Activated CD4-positive, CD25-positive, alpha-beta regulatory T cell (primary cell): ENCODE measurements around the gene DDX10.

Experiments used
- DNase-seq, 4 experiments: peaks; one replicate each; lab custom pipeline; 2025; lab: John Stamatoyannopoulos, UW

The DDX10 gene

DNA sequence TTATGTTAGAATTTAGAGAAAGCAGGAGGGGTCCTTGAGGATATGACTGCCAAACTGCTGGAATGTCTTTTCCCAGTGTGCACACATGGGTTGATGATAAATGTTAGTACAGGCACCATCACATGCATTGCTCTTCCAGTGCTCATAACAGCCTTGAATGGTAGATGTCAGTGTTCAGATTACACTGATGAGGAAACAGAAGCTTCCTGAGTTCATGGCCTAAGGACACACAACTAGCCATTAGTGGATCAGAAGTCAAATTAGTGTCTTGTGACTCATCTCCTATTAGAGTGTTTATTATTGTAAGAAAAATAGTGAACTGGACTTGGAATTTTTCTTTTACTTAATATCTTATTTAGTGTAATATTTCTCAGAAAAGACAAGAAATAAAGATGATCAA is 241.5 kb downstream of the DDX10 start:
- DNase-seq, result no peak

DNA sequence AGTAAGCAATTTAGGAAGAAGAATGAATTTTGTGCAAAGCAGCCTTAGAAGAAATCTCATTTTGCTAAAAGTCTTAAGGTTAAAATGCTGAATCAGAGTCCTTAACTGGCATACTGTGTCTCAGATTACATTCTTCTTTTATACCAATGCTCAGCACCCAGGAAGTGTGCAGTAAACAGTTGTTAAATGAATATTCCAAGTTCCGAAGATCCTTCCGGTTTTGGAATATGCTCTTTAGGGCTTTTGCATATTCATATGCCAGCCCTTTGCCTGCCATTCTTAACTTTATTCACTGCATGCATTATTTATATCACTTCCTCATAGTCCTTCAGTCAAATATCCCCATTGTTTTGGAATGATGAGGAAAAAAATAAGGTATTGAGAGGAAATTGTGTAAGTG is 242.0 kb downstream of the DDX10 start:
- no peak for DNase-seq

DNA sequence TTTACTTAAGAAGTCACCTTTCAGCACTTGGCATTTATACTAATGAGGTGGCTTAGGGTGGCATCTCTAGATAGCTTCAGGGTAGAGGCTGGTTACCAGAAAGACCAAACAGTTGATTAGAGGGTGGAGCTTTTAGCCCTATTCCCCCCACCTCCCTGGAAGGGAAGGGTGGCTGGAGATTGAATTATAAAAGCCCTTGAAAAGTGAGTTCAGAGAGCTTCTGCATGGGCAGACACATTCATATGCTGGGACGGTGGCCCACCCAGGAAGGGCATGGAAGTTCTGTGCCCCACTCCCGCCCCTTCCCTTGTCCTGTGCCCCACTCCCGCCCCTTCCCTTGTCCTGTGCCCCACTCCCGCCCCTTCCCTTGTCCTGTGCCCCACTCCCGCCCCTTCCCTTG is 244.2 kb downstream of the DDX10 start:
- DNase-seq, result no peak

DNA sequence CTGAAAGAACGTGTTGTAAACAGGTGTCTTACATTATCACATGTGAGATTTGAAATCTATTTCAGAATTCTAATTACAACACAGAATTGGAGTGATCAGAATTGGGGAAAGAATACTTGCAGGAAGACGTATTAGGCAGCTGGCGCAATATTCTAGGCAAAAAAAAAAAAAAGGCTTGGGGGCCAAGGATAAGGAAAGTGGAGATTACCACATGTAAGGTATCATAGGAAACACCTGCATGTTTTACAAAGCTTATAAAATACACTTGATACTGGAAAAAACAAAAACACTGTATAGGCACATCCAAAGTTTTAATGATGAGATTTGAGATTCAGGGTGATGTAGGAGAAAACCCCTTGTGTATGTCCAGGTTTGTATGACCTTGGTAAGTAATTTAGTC is 245.1 kb downstream of the DDX10 start:
- no peak for DNase-seq

DNA sequence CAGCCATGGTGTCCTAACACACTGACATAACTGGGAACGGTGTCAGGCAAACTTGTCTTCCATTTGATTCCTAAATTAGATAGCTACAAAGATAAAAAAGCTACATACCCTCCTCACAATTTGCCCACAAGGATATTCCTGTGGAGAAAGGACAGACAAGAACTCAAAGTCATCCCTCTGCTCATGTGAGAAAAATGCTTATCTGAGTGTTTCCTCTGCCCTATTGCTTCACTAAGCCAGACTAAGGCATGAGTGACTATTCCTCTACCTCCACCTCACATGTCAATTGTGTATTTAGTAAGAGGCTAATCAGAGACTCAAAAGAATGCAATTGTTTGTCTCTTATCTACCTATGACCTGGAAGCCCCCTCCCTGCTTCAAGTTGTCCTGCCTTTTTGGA is 247.7 kb downstream of the DDX10 start:
- DNase-seq, result no peak

DNA sequence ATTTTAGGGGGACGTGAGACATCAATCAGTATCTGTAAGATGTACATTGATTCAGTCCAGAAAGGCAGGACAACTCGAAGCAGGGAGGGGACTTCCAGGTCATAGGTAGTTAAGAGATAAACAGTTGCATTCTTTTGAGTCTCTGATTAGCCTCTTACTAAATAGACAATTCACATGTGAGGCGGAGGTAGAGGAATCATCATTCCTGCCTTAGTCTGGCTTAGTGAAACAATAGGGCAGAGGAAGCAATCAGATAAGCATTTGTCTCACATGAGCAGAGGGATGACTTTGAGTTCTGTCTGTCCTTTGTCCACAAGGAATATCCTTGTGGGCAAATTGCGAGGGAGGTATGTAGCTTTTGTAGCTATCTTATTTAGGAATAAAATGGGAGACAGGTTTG is 248.3 kb downstream of the DDX10 start:
- no peak for DNase-seq

DNA sequence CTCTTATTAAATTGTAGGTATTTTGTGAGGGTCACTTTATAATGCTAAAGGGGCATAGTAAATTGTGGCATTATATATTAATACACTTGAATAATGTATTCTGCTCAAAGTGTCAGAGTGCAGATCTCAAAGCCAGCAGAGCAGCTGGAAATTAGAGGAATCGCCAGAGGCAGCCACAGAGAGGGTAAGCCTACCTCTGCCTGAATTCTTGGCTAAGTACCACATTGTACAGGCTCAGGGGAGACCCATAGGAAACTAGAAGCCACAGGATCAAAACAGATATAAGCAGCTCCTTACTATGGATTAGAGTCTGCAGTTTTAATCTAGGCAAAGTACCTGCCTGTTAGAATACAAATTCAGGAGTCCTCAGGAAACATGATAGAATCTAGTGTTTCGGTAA is 249.3 kb downstream of the DDX10 start:
- DNase-seq, result no peak

DNA sequence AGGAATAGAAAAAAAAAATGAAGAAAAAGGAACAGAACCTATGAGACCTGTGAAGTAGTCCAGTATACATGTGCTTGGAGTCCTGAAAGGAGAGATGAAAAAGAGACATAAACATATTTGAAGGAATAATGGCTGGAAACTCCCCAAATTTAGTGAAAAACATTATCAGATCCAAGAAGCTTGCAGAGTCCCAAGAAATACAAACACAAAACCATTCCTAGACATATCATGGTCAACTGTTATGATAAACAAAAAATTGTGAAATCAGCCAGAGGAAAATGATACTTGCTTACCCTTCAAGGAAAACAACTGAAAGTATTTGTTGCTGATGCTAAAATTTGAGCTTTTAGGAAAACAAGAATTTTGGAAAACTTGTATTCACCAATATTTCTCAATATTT is 250.1 kb downstream of the DDX10 start:
- no peak for DNase-seq

DNA sequence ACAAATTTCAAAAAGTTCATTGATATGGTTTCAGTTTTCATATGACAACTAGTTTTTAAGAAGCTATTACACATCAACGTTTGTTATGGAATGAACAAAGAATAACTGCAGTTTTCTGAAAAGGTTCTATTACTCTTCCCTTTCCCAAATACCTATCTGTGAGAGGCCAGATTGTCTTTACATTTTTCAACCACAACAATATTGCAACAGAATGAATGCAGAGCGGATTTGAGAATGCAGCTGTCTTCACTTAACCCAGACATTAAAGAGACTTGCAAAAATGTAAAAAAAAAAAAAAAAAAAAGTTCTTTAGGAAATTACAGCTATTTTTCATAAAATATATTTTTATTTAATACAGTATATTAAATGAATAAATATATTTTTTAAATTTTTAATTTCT is 250.8 kb downstream of the DDX10 start:
- DNase-seq, result no peak

DNA sequence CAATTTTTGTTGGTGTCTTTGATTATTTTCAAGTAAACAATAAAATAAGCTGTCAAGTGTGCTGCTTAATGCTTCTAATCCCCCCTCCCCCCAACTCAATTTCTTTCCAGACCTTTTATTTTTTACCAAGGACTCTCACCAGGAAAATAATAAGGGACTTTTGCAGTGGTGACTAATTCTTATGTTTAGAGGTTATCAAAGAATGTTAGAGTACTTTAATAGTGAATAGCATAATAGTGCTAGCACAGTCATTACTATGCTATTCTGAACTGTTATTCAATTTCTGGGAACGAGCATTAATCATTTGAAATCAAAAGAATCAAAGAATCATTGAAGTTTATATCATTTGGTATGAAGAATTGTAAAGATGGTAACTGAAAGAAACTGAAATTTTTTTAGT is 251.4 kb downstream of the DDX10 start:
- DNase-seq, result no peak

DNA sequence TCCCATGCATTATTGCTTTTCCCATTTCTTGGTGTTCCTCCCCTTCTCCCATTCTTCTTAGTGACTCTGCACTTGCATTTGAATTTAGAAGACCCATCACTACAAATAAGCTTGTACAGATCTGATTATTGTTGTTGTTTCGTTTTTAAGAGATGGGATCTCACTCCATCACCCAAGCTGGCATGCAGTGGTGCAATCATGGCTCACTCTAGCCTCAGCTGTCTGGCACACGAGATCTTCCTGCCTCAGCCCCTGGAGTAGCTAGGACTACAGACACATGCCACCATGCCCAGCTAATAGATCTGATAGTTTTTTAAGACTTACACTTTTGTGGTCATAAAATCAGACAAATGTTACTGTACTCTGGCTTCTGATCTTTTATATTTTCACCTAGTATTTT is 252.1 kb downstream of the DDX10 start:
- DNase-seq, result no peak

DNA sequence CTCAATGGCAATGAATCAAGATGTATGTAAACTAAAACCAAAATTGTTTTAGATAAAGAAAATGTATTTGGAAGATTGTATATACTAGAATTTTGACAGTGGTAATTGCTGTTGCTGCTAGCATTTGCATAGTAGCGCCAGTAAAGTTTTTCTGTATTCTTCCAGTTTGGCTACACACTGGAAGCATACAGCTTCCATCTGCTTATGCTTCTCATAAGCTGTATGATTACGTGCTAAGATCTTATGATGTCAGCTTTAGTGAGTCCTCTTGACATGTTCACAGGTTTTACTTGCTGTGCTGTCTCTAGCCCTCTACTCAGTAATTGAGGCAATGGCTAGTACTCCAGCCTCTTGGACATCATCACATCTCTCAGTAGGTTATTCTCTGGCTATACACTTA is 256.3 kb downstream of the DDX10 start:
- no peak for DNase-seq

DNA sequence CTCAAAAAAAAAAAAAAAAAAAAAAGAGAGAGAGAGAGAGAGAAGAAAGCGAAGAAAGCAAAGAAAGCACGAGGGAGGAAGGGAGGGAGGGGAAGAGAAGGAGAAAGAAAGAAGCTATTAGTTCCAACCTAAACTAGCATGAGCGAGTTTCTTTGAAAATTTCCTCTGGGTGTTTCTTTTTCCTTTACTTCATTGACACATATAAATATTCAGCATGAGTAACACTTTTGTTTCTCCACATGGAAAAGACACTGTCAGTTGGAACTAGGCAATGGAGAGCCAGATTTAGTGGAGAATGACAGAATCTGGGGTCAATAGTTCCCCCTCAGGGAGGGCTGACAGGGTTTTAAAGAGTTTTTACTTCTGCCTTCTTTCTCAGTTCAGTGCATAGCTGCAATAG is 257.4 kb downstream of the DDX10 start:
- no peak for DNase-seq

DNA sequence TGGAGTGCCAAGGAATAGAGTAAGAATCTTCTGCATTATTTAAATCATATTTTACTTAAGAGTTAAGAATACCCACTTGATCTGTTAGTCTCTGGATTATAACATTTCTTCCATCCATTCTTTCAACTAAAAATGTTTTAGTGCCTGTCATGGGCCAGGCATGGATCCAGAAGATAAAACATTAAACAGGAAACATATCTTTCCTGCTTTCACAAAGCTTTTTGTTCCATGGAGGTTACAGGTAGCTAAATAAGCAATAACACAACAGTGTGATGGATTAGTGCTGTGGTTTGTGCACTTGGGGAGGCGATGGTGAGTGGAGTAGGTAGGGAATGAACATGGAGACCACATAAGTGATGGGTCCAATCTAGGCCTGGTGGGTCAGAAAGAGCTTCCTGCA is 258.5 kb downstream of the DDX10 start:
- DNase-seq, result no peak

DNA sequence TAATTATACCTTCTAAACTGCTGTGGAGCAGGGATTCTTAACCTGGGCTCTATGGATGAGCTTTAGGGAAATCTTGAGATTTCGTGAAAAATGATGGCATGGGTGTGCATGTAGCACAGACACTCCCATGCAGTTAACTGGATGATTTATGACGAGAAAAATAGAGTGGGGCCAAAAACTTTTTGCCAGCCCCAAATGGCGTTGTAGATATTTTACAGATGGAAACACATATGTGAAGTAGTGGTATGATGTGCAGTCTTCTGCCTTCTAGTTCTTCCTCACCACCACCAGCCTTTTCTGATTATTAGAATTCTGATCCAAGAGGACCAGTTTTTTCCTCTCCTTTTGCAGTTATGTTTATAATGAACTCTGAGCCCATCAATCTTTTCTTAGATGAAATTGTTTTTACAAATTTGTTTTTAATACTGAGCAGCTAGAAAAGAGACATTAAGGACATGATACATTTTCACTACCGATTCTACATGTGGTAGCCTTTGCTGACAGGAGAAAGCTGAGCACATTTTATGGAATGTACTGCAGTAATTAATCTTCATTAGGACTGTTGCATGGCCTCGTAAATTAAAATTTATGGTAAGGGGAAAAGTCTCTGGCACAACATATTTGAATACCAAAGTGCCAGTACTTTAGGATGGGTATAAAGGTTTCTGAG is 261.4 kb downstream of the DDX10 start:
- no peak for DNase-seq

DNA sequence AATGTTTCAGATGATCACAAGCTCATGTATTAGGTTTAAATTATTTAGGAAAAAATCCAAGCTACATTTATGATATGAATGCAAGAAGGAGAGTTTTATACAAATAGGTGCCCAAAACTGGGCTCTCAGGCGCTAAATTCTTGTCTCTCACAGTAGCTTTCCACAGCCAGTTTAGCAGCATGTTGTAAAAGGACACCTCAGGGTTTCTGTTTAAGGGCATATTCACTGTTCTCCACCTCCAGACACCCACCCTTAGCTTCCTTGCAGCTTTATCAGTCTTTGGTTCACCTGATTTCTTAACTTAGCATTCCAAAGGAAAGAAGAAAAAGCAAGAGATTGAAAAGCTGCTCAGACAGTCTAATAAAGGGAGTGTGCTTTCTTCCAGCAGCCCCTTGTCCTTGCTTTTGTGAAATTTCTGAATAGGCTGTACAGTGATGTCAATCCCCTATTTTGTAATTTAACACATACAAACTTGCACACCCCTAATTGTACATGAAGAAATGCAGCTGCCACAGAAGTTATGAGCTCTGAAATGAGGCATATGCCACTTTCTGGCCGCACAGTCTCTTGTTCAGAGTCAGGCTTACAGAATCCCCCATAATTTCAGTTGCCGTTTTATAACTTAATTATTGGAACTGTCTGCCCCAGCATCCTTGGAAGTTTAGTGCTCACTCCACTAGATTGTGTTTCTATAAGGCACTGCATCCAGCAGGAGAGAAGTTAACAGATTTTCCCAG is 262.1 kb downstream of the DDX10 start:
- DNase-seq, result no peak

DNA sequence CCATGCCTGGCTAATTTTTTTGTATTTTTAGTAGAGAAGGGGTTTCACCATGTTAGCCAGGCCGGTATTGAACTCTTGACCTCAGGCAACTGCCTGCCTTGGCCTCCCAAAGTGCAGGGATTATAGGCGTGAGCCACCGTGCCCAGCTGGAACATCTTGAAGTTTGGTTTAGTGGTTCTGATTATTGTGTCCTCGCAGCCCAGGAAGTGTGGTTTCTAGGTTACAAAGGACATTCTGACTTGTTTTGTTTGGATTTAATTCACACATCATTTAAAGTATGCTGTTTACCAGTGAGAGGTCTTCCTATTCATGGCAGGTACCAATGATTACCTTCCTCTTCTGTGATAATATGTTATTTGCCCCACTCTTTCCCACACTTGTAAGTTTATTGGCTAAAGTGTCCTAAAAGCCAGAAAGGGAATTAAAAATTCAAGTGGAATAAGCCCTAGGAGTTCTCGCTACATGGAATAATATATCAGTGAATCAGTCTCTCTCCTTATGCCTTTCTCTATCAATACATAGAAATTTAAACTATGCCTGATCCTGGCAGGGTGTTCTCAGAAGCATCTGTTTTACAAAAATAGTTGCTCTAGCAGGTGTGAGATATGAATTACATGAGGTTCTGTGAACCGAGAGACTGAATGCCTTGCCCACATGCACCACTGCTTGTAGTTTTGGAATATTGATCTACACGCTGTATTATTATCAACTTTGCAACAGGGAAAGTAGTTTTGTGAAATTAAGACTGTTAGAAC is 263.1 kb downstream of the DDX10 start:
- no peak for DNase-seq

DNA sequence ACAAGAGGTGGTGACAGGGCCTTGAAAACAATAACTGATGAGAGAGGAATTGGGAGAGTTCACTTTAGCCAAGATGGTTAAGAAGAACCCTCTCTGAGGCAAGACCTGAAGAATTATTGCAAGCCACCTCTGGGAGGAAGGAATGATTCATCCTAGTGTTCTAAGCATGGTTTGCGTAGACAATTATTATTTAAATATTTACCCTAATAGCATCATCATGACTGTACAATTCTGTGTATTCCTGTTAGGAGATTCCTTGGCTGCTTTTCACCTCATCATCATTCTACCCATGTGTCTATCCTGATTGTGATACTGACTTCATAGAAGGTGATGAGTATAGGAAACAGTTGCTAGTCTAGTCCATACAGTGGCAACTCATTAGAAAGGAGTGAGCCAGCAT is 264.4 kb downstream of the DDX10 start:
- DNase-seq, result no peak

DNA sequence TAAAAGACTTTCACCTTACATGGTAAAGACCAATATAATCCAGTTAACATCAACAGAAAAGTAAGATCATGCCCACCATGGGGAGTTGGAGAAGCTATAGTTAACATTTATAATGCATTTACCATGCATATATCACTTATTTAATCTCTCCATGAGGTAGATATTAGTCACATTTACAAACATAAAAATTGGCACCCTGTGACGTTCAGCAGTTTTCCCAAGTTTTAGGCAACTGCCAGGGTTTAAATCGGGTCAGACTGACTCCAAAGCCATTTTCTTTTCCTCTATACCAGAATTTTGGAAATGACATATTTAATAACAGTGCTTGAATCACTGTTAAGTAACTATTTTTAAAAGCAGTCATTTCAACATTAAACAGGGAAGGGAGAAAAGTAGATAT is 266.3 kb downstream of the DDX10 start:
- no peak for DNase-seq

DNA sequence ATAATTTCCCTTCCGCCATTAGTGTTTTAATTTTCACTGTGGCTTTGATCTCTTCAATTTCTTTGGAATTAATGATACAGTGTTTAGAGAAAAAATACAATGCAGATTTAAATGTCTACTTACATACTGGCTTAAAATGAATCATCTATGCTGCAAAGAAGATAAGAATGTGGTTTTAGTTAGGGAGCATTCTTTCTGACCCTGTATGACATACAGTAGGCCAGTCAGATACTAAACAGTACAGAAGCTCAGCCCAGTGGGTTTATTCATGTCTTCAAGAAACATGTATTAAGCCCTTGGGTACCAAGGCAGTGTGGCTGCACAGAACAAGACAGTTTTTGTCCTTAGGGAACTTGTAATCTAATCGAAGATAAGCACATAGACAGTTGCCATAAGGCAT is 268.8 kb downstream of the DDX10 start:
- no peak for DNase-seq

DNA sequence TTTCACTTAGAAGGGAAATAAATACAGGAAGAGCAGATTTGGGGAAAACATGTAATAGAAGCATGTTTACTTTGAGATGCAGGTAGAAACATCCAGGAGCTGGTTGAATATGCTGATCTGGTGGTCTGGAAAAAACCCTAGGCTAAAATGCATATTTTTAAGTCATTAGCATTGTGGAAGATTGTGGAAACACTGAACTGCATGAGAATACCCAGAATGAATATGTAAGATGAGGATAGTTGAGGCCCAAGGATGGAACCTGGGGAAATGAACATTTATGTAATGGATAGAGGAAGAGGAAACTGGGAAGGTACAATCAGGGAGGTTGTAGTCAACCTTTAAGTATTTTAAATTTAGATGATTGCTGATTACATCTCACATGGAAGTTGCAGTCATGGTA is 269.4 kb downstream of the DDX10 start:
- DNase-seq, result no peak

DNA sequence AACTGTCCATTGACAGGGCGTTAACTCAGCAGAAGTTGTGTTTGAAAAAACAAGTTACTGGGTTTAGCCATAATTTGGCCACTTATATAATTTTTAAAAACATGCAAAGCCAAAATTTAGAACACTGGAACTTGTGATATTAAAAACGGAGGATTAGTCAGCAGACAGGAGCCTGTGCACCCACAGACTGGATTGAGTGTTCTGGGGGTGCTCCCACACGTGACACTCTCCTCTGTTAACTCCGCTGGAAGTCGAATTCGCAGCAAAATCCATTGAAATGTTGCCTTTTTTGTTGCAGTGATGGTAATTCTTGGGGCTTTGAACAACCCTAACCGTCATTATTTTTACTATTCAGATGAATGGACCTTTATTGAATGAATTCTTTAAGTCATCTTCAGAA is 269.8 kb downstream of the DDX10 start:
- DNase-seq, result no peak

DNA sequence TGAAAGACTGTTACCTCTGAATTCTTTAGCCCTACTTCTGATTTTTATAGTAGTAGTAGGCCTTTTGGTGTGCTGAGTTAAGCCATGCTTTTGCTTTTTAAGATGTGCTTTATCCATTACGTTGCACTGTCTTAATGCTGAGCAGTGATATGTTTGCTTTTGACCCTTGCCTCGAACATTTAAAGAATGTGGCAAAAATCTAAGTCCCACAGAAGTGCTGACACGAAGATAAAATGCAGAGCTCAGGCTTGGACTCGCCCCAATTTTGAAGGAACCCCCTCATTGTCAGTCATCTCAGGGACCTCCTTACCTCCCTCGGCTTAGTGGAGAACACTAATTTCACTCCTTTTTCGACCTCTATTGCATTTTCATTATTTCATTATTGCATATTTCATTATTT is 272.9 kb downstream of the DDX10 start:
- DNase-seq, result no peak
